NK-92 (cell line): Measurements from ENCODE around the gene POLDIP3.
"Not testable (repeated sequence)": the region's sequence is repeated elsewhere in the genome, so short reads cannot be mapped to it uniquely, and the experiment has no call there.

ENCODE experiments used
- DNase-seq: peaks from one replicate; lab custom pipeline; 2025; ENCODE audit not compliant: unreplicated experiment; lab: John Stamatoyannopoulos, UW

POLDIP3 gene

DNA sequence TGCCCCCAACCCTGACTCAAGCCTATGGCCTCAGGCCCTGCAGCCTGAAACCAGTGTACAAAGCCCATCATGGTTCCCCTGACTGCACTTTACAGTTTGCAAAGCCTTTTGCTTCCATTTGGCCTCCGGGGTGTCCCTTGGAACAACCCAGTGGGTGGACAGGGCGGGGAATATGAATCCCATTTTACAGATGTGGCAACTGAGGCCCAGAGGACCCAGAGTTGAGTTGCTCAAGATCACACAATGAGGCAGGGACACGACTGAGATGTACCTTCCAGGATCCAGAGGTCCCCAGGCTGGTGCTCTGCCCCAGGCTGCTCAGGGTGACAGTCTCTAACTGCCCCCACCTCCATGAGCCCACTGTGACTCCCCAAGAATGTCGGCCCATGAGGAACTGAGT is 5.4 kb upstream of the POLDIP3 start:
- DNase-seq = no peak

DNA sequence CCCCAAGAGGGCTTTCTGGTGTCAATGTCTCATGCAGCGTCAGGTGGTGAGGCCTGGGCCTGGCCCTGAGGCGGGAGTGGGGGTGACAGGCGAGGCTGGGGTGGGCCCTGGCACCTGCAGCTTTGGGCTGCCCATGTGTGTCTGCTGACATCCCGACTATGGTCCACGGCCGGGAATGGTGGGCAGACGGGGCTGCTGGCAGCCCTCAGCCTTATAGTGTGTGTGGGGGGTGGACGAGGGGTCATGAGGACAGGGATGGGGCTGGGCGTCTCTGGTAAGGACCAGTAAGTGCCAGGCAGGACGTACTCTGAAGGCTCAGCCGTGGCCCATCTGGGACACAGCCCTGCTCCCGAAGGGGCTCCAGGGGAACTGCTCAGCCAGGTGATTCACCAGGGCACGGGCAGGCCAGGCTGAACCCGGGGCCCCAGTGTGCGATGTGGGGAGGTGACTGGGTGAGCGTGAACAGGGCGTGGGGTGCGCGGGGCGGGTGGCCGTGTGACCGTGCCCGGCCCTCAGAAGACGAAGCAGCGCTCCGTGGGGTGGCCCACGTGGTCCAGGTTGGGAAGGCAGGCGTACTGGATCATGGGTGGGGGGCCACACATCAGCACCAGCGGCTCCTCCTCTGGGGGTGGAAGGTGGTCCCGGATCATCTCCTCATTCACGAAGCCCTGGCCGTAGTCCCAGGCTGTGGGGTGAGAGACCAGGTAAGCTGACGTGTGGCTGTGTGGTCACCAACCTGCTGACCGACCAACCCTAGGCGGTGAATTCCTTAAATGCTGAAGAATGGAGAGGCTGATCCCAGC is 4.8 kb upstream of the POLDIP3 start:
- no peak for DNase-seq

DNA sequence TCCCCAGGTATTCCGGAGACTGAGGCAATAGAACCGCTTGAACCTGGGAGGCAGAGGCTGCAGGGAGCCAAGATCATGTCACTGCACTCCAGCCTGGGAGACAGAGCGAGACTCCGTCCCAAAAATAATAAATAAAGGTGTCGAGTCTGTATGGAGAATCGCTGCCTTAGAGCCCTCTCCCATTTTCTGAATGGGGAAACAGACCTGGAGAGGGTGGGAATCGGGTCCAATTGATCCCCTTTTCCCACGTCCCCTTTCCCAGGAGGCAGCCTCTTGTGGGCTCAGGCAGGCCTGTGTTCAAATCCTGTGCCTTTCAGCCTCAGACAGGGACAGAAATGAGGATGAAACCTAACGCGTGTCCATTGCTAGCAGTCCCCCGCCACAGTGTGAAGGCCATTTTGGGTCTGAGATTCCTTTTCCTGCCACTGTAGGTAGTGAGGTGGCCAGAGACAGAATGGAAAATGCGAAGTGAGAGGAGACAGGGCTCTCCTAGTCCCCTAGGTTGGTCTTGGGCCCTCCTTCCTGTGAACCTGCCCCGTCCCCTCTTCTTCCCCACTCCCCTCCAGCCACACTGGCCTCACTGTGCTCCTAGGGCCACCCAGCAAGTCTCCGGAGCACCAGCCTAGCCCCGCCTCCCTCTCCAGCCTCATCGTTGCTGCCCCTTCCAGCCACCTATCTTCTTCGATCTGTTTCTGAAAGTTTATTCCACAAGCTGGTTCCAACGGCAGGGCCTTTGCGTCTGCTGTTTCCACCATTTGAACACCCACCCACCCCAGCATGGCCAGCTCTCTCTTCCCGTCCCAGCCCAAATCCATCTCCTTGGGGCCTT is 2.7 kb upstream of the POLDIP3 start:
- no peak for DNase-seq

DNA sequence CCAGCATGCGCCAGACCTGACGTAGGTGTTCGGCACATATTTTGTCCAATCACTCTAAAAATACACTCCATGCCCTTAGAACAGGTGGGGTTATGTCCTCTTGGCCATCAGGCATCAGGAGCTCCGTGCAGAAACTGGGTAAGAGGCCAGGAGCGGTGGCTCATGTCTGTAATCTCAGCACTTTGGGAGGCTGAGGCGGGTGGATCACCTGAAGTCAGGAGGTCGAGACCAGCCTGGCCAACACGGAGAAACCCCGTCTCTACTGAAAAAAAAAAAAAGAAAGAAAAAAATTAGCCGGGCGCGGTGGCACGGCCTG is 1.1 kb upstream of the POLDIP3 start:
- DNase-seq = not testable (repeated sequence)

DNA sequence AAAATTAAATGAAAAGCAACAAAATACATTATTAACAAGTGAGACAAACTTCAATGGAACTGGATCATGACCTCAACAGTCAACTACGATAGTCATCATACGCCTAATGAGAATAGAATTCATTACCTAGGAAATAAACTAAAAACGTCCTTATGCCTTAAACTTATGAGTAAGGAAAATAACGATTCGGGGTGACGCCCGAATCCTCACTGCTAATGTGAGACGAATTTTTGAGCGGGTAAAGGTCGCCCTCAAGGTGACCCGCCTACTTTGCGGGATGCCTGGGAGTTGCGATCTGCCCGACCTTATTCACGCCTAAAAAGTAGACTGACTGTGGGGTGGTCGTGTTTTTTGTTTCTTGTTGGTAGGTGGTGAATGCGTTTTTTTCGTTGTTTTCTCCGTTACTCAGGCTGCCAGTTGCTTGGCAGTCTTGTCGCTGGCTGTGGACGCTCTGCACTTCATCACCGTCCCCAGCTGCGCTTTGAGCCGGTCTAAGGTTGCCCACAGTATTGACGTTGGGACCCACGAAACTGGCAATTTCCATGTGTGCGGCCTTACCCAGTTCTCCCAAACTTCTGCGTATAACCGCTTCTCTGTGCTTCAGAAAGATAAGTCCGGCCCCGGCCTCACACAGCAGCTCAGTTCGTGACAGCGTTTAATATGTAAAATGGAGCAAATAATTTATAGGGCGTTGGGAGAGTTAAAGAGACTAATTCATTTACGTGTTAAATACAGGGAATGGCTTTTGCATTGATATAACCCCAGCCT is 593 bp upstream of the POLDIP3 start:
- DNase-seq = peak; percentile 21

DNA sequence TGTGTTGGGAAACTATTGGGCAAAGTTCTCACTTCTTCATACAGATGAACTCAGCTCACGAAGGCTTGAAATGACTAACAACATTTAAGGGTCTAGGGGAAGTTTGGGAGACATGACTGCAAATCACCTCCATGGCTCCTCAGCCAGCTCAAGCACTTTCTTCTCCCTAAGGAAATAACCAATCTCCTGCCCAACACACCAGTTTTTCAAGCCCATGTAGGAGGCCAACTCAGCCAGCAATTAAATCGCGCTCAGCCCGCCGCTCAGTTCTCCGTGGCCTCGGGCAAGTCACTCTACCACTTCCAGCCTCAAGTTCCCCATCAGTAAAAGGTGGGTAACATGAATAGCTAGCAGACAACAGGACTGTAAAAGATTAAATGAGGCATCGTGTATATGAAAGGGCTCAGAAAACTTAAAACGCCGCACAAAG is 796 bp downstream of the POLDIP3 start:
- no peak for DNase-seq

DNA sequence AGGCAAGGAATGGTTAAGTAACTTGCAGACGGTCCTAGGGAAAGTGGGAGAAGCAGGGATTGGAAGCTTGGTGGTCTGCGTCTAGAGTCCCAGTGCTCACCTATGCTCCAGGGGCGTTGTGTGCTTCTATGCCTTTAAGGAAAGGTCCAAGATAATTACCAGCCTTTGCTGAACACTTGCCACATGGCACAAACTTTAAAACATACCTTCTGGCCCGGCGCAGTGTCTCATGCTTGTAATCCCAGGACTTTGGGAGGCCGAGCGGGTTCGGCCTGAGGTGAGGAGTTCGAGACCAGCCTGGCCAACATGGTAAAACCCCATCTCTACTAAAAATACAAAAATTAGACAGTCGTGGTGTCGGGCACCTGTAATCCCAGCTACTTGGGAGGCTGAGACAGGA is 2.3 kb downstream of the POLDIP3 start:
- no peak for DNase-seq

DNA sequence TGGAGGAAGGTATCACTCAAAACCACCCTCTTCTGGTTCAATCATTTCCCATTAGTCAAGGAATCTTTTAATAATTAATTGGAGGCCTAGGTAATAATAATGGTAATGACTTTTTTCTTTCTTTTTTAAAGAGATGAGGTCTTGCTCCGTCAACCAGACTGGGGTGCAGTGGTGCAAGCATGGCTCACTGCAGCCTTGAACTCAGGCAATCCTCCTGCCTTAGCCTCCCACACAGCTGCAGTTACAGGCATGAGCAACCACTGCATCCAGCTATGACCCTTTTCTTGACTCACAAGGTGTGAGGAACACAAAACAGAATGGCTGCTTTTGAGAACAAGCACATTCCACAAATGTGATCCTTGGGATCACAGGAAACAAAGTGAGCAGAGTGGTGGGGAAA is 3.6 kb downstream of the POLDIP3 start:
- no peak for DNase-seq

DNA sequence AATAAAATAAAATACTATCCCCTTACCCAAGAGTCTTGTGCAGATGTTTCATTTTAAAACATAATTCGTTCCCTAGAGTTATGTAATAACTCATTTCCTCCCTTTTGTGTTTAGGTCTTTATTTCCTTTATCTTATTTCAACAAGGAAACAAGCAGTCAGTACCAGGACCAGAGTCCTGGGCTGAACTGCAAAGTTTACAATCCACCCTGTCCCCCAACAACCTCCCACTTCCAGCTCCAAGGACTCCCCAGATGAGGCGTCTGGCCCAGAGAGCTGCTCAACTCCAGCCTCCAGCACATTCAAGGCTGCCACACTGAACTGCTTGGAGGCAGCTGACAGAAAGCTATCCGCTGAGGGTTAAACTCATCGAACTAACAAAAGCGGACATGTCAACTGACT is 4.5 kb downstream of the POLDIP3 start:
- DNase-seq = no peak

DNA sequence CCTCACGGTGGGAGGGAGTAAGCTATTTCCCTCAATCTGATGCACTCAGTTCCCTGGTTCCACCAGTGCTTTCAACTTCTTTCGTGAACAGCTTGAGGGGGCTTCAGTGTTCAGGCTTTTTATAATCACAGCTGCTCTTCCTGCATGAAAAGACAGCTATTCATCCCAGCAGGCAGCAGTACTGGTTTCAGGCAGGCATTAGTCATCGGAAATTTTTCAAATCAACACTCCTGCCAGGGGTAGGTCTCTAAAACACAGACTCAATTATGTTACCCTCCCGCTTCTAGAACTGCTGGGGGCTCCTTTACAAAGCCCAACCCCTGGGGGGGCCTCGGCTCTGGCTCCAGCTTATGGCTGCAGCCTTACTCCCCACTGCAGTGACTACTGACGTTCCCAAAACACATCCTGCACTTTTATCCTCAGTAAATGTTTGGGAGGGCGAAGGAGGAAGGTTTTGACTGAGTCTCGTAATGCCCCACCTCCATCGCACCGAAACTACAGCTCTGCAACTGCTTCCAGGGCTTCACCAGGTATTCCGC is 5.8 kb downstream of the POLDIP3 start:
- no peak for DNase-seq

DNA sequence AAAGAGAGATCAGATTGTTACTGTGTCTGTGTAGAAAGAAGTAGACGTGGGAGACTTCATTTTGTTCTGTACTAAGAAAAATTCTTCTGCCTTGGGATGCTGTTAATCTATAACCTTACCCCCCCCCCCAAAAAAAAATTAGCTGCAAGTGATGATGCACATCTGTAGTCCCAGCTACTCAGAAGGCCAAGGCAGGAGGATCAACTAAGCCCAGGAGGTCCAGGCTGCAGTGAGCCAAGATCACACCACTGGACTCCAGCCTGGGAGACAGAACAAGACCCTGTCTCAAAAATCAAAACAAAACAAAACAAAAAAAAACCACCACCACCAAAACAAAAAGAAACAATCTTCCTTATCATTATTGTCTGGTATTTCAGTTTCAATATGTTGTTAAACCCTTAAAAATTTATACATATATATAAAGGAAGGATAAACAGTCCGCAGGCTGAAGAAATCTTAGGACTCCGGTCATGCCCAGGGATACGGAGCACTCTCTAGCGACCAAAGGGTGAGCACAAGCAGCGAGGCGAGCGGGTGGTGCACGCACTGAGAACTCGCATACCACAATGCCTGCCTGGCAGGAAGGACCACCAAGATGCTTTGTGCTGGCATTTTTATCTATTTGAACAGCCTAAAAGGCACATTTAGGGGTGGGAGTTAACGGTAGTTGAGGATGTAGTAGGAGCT is 6.4 kb downstream of the POLDIP3 start:
- no peak for DNase-seq

DNA sequence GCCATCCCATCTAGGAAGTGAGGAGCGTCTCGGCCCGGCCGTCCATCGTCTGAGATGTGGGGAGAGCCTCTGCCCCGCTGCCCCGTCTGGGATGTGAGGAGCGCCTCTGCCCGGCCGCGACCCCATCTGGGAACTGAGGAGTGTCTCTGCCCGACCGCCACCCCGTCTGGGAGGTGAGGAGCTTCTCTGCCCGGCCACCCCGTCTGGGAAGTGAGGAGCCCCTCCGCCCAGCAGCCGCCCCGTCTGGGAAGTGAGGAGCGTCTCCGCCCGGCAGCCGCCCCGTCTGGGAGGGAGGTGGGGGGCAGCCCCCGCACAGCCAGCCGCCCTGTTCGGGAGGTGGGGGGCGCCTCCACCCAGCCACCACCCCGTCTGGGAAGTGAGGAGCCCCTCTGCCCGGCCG is 7.0 kb downstream of the POLDIP3 start:
- not testable (repeated sequence) for DNase-seq

DNA sequence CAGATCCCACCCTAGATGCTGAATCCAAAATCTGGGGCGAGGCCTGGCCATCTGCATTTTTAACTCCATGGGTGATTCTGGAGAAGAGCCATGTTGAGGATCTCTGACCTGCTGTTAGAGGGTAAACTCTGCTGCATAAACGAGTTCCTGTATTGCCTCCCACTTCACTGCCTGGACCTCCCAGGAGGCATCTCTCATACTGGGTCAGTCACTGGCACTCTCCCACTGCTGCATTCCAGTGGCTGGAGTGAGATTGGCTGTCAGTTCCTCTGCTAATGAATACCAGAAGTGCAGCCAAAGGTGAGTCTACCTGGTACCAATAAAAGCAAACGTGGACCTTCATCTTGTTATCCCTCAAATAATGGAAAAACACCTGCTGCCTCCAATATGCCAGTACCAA is 10.3 kb downstream of the POLDIP3 start:
- DNase-seq = no peak

DNA sequence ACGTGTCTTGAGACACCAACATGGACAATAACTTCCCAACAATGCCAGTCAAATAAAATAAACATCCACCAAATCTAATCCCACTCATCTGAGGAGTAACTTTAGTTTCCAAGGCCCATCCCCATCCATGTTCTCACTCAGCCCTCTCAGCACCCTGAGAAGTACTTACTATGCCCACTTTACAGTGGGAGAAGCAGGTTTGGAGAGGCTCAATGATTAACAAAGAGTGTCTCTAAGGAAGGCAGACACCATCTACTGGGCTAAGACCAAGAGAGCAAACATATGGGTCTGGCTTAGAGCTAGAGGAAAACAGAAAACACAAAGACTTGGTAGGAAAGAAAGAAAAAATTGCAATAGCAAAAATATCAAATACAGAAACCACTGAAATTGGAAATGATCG is 11.3 kb downstream of the POLDIP3 start:
- no peak for DNase-seq

DNA sequence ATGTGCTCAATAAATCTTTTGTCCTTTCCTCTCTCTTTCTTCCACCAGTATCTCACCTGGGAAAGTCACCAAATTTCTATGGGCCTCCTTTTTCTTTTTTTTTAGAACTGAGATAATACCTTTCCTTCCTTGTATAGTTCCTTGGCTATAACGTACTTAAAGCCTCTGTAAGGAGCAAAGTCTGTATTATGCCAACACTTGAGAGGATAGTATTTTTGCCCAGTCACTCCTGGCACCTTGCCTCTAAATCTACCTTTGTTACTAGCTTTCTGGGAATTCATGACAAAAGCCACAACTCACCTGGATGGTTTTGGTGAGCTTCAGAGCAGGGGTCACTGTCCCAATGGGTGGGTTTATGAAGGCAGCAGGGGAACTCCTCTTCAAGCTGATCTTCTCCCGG is 12.2 kb downstream of the POLDIP3 start:
- DNase-seq = no peak

DNA sequence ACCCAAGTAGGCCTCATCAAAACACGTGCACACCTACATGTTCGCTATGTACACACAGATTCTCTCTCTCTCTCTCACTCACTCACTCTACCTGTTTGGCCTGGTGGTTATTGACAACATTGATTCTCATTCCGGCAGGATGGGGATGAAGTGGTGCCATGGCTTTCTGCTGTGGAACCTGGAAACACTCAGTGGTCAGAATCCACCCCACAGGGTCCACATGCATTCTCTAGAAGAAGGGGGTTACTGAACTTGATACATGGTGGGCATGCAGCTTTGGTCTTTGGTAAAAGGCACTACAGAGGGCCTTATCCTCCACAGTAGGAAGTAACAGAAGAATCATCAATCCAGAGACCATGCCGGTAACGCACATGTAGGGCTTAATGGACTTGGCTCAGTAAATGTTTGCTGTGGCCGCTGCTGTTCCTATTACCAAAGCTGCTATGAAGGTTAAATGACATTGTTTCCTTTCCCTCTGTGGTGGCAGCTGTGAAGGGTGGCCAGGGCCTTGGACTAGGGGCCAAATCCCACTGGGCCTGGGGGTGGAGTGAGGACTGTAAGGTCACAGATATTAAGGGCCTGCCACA is 12.7 kb downstream of the POLDIP3 start:
- DNase-seq = no peak

DNA sequence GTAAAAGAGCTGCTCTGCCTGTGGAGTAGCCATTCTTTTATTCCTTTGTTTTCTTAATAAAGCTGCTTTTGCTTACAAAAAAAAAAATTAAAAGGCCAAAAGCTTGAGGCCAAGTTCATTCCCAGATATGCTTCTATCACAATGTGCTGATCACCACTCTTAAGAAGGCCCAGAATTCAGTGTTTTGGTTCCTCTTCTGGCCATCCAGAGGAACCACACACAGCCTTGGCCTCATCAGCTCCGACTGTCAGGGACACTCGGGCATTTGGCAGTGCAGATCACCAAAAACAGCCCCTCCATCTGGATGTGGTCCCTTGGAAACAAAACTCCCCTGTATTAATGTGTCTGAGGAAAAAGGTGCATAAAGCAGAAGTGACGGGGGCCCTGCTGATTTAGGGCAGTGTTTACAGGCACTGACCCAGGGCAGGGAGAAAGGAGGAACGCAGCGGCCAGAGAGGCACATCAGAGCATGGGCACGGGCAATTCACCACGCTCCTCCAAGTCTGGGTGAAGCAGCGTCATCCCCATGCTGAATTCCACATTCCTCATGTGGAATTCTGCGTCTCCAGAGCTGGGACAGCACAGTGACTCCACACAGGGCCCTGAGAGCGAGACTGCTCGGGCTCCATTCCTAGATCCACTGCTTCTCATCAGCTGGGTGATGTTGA is 17.7 kb downstream of the POLDIP3 start:
- DNase-seq = no peak

DNA sequence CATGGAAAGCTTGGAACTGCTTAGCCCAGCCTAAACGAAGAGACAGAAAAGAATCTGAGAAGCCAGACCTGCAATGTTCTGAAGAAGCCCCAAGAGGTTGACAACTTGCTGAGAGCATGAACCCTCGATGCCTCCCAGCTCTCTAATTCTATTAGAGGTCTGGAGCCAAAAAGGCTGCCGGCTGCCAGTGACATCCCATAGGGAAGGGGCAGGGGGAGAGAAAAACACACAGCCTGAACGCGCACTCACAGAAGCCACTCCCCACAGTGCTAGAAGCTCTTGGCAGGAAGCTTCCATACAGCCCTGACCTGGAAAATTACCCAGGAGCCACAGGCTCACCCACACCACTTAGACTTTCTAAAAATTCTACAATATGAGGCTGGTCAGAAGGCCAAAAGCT is 18.3 kb downstream of the POLDIP3 start:
- no peak for DNase-seq

DNA sequence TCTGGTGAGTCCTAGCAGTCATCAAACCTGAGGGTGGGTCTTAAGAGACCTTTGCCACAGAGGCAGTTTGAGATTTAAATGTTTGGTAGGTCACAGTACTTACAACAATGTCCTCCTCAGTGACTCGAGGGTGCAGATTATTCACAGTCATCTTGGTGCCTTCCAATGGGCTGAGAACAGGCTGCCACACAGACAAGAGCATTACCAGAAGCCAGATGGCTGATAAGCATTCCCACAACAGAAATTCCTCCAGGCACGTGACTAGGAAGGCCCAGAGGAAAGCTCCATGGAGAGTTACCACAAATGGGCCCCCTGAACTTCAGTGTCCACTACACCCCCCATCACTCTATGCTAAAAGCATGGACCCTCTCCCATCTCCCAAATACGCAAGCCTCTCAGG is 19.2 kb downstream of the POLDIP3 start:
- DNase-seq = no peak

DNA sequence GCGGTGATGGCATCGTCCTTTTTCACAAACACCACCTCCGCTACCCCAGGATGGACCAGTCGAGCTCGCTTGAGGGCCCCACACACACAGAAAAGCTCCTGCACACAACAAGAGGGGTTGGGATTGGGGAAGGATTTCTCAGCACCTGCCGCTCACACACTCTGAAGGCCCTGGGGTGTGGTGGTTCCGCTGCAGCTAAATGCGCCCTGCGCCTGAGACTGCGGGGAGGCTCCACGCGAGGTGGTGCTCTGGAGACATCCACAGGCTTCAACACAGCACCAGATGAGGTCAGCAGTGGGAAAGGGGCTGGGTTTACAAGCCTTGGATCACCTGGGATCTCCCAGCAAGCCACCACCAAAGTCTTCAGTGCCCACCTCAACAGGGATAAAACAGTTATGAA is 22.7 kb downstream of the POLDIP3 start:
- no peak for DNase-seq
